ENCODE data around the gene NMNAT3. TPM values are rescaled to one million over a fixed set of nuclear protein-coding genes. Genes with fewer than 3 reads are reported as not detected.

NMNAT3 gene
- total and polyA plus RNA-seq, 2 donors from 2014 or later = 6.4 to 13.8 TPM

DNA sequence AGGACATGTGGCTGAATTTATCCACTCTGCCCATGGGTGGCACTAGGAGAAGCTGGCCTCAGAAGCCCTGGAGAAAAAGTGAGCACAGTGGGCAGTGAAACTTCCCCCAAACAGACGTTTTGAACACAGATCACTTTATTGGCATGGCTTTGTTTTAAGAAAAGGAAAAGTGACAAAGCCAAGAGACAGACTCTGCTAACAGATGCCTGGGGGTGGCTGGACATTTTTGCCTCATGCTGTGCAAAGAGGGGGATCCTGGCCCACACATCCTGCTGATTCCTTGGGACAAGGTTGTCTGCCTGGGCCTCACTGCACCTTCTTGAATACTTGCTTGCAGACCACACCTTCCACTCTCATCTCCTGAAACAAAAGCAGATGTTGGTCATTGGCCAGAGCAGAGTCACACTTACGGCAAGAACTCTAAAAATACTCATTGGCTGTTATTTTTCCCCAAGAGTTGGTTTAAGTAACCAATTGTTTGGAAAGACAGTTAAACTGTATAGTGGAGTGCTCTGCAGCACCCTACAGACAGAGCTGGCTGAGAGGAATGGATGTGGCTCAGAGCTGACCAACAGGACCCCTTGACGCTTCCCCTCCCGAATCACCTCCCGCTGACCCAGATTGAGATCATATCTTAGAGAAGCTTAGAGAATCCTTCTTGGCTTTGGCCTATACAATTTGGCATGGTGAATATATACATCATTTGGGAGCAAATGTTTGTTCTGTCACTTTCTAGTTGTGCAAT, 160.3 kb downstream of the NMNAT3 start:
- DNase-seq (no peak), FAIRE-seq (no peak)
- Histone ChIP-seq H3K27me3 (ENCODE audit: control insufficient read depth, insufficient read depth, low read length) (no peaks in the 10 kb centered on the region), H3K9ac (ENCODE audit: low read length in 3 of 3) (no peak overlapping the region), H3K36me3 (ENCODE audit: control insufficient read depth in 2 of 3, insufficient read depth in 3 of 3, low read length in 3 of 3) (no peaks in the 10 kb centered on the region), H3K4me3 (ENCODE audit: low read length in 3 of 3) (no peak overlapping the region), H3K9me3 (ENCODE audit: control insufficient read depth in 2 of 3, insufficient read depth in 1 of 3, low read length in 3 of 3) (no peaks in the 10 kb centered on the region), H3K27ac (ENCODE audit: low read depth in 2 of 2, low read length in 2 of 2) (no peak overlapping the region), H3K4me1 (ENCODE audit: control insufficient read depth in 2 of 3, insufficient read depth in 2 of 3, low read depth in 1 of 3, low read length in 3 of 3) (no peaks in the 10 kb centered on the region)
- intact Hi-C loops (cut with DNase I) = no loop called here
- TF ChIP-seq, protein P1, sequence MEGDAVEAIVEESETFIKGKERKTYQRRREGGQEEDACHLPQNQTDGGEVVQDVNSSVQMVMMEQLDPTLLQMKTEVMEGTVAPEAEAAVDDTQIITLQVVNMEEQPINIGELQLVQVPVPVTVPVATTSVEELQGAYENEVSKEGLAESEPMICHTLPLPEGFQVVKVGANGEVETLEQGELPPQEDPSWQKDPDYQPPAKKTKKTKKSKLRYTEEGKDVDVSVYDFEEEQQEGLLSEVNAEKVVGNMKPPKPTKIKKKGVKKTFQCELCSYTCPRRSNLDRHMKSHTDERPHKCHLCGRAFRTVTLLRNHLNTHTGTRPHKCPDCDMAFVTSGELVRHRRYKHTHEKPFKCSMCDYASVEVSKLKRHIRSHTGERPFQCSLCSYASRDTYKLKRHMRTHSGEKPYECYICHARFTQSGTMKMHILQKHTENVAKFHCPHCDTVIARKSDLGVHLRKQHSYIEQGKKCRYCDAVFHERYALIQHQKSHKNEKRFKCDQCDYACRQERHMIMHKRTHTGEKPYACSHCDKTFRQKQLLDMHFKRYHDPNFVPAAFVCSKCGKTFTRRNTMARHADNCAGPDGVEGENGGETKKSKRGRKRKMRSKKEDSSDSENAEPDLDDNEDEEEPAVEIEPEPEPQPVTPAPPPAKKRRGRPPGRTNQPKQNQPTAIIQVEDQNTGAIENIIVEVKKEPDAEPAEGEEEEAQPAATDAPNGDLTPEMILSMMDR (IDR thresholded peaks at IDR 0.05; ENCODE audit: borderline replicate concordance, extremely low read depth, insufficient read depth) = no peak

DNA sequence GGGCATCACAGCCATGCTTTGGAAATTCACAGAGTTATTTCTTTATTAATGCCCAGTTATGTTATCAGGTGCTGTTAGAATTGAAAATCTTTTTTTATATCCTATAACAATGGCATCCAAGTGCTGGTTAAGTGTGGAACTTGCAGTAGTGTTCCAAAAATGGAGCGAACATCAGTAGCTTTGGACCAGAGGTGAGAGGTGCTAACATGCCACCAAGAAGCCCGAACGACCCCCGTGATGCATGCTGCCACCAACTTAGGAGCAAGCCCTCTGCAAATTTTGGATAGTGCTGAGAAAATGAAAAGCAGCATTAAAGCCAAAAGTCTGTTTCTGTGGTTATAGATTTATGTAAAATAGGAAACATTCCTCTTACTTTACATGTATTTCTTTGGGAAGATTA, 163.0 kb downstream of the NMNAT3 start:
- TF ChIP-seq, protein P1 (IDR thresholded peaks at IDR 0.05; ENCODE audit: borderline replicate concordance, extremely low read depth, insufficient read depth) = no peak
- intact Hi-C loops (cut with DNase I) = no loop called here
- Histone ChIP-seq H3K27me3 (ENCODE audit: control insufficient read depth, insufficient read depth, low read length) (no peaks in the 10 kb centered on the region), H3K9ac (ENCODE audit: low read length in 3 of 3) (no peak overlapping the region), H3K4me3 (ENCODE audit: low read length in 3 of 3) (no peak overlapping the region), H3K36me3 (ENCODE audit: control insufficient read depth in 2 of 3, insufficient read depth in 3 of 3, low read length in 3 of 3) (no peaks in the 10 kb centered on the region), H3K9me3 (ENCODE audit: control insufficient read depth in 2 of 3, insufficient read depth in 1 of 3, low read length in 3 of 3) (no peaks in the 10 kb centered on the region), H3K4me1 (ENCODE audit: control insufficient read depth in 2 of 3, insufficient read depth in 2 of 3, low read depth in 1 of 3, low read length in 3 of 3) (no peaks in the 10 kb centered on the region), H3K27ac (ENCODE audit: low read depth in 2 of 2, low read length in 2 of 2) (no peak overlapping the region)
- no peak for FAIRE-seq
- DNase-seq = no peak

Other genes with a start within 250 kb of the NMNAT3 start
- not detected for gene RBP2, start 201.5 kb downstream of the NMNAT3 start, total RNA-seq
- 13.5 TPM for gene RBP2, start 201.5 kb downstream of the NMNAT3 start, polyA plus RNA-seq (ENCODE audit: insufficient read depth, low read depth, low replicate concordance)
- gene RBP1, start 138.2 kb downstream of the NMNAT3 start, total RNA-seq = 31.8 TPM
- gene RBP1, start 138.2 kb downstream of the NMNAT3 start, polyA plus RNA-seq (ENCODE audit: insufficient read depth, low read depth, low replicate concordance) = 49.2 TPM

Measured in kidney (tissue), 14 donors.